ENCODE measurements around the gene MRPL42. TPM values are rescaled to one million over a fixed set of nuclear protein-coding genes. Genes with fewer than 3 reads are reported as not detected.
"Not testable (repeated sequence)": the region's sequence is repeated elsewhere in the genome, so short reads cannot be mapped to it uniquely, and the experiment has no call there.

Gene MRPL42
- total RNA-seq, 1 donor from 2014 or later: 79.5 TPM

- no peak for DNase-seq (ENCODE audit: low read depth)
These were observed 23.7 kb upstream of the MRPL42 start for GRCh38 chr12:93443576-93443975.

DNA sequence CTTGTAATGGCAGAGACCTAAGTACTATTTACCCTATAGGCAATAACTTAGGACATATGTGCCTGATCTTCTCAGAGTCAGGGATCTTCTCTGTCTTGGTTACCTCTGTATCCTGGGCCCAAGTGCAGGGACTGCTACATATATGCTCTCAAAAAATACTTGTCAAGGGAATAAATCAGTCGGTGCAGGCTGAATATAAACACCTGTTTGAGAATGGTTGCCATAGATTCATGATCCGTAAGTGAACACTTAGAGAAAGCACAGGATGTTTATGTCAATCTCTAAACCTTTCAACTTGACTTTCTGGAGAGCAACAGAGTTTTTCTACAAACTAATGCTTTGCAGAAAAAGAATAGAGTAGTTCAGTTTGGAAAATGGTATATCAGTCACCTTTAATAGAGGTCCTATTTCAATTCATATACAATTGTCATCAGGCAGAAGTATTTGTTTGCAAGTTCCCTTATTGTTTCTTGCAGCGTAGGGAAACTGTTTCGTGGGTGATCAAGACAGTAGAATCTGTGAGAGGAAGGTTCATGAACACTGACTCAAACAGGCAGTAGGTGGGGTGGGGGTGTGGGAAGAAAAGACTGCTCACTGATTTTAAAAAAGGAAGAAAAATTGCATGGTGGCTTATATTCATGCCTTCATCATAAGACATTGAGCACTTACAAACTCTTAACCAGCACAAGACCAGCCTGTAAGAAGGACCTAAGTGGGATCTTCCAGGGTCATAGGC is 19.6 kb upstream of the MRPL42 start:
- DNase-seq (ENCODE audit: low read depth): no peak

DNA sequence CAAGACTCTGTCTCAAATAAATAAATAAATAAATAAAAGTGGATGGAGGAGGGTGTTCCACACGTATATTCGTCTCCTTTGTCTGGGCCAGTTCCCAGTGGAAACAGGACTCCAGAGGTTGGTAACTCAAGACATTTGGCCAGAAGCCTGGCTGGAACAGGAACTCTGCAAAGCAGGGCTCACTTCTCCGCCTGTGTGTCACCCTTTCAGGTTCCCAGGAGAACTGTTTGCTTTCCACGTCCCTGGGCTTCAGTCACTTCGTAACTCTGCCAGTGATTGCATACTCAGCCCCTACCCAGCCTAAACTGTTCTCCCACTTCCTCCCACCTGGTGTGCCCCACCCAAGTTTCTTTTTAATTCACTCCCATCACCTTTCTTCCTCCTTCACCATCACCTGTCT is 18.5 kb upstream of the MRPL42 start:
- no peak for DNase-seq (ENCODE audit: low read depth)

DNA sequence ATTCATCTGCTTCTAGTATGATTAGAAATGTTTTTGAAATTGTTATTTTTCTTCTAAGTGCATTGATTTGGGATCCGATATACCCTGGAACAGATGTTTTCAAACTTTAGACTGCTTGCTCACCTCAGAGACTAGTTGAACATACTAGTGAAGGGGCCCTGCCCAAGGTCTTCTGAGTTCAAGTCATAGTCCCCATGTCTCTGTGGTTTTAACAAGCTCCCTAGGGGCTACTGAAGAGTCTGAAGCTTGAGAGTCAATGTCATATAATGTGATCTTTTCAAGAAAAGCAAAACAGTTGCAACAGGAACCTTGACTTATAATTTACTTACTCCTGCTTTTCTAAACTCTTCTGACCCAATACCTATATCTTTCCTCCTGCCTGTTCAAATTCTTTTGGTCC is 18.0 kb upstream of the MRPL42 start:
- no peak for DNase-seq (ENCODE audit: low read depth)

GRCh38 chr12:93451423-93452158 is 15.7 kb upstream of the MRPL42 start:
- DNase-seq (ENCODE audit: low read depth): no peak

GRCh38 chr12:93453633-93454032 is 13.7 kb upstream of the MRPL42 start:
- DNase-seq (ENCODE audit: low read depth): no peak

DNA sequence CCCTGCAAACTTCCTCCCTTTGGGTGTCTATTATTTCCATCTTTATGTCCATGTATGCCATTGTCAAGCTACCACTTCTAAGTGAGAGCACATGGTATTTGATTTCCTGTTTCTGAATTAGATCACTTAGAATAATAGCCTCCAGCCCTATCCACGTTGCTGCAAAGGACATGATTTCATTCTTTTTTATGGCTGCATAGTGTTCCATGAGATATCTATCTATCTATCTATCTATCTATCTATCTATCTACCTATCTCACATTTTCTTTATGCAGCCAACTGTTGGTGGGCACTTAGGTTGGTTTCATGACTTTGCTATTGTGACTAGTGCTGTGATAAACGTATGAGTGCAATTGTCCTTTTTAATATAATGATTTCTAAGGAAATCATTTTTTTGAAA is 11.2 kb upstream of the MRPL42 start:
- DNase-seq (ENCODE audit: low read depth): no peak

- DNase-seq (ENCODE audit: low read depth): no peak
These were observed 8.2 kb upstream of the MRPL42 start for GRCh38 chr12:93459097-93459496.

DNA sequence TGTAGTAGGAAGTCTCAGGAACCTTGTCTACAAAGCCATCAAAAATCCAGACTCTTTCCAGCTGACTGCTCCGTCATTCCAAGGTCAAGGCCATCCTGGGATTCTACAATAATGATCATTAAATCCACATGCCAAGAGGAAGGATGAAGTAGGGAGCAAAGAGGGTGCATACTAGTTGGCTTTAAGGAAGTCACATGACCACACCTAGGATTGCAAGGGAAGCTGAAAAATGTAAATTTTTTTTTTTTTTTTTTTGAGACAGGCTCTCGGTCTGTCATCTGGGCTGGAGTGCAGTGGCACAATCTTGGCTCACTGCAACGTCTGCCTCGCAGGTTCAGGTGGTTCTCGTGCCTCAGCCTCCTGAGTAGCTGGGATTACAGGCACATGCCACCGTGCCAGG is 7.3 kb upstream of the MRPL42 start:
- no peak for DNase-seq (ENCODE audit: low read depth)

DNA sequence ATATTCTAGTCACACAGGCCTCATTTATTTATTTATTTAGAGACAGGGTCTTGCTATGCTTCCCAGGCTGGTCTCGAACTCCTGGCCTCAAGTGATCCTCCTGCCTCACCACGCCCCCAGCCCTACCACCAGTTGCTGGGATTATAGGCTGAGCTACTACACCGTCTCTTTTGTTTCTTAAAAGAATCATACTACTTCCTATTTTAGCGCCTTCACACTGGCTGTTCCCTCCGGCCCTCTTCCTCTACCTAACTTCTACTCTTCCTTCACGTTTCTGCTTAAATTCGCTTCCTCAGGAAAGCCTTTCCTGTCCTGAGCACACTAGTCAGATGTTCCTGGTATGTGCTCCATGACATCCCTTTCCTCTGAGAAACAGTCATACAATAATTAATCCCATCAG is 6.4 kb upstream of the MRPL42 start:
- no peak for DNase-seq (ENCODE audit: low read depth)

DNA sequence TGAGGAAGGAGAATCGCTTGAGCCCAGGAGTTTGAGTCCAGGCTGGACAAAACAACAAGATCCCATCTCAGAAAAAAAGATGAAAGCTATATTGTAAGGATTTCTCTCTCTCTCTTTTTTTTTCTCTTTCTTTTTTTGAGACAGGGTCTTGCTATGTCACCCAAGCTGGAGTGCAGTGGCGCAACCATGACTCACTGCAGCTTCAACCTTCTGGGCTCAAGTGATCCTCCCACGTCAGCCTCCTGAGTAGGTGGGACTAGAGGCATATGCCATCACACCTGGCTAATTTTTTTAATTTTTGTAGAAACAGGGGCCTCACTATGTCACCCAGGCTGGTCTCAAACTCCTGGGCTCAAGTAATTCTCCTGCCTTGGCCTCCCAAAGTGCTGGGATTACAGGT is 5.8 kb upstream of the MRPL42 start:
- no peak for DNase-seq (ENCODE audit: low read depth)

GRCh38 chr12:93465841-93466240 is 1.5 kb upstream of the MRPL42 start:
- DNase-seq (ENCODE audit: low read depth): no peak

- DNase-seq (ENCODE audit: low read depth): no peak
These were observed 526 bp upstream of the MRPL42 start for GRCh38 chr12:93466625-93467350.

GRCh38 chr12:93468008-93468371 is 676 bp downstream of the MRPL42 start:
- no peak for DNase-seq (ENCODE audit: low read depth)

GRCh38 chr12:93469386-93469785 is 2.1 kb downstream of the MRPL42 start:
- no peak for DNase-seq (ENCODE audit: low read depth)

GRCh38 chr12:93476555-93476954 is 9.2 kb downstream of the MRPL42 start:
- no peak for DNase-seq (ENCODE audit: low read depth)

- no peak for DNase-seq (ENCODE audit: low read depth)
These were observed 15.4 kb downstream of the MRPL42 start for GRCh38 chr12:93482721-93483120.

DNA sequence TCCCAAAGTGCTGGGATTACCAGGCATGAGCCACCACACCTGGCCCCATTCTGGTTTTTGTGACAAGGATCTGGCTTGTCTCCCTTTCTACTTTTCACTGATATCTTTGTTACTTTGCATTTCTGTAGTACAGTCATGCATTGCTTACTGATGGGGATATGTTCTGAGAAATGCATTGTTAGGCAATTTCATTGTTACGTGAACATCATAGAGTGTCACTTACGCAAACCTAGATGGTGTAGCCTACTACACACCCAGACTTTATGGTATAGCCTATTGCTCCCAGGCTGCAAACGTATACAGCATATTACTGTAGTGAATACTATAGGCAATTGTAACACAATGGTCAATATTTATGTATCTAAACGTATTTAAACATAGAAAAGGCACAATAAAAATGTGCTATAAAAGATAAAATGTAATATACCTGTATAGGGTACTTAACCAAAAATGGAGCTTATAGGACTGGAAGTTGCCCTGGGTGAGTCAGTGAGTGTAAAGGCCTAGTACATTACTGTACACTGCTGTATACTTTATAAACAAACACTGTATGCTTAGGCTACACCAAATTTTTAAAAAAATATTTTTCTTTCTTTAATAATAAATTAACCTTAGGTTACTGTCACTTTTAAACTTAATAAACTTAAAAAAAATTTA is 16.0 kb downstream of the MRPL42 start:
- DNase-seq (ENCODE audit: low read depth): no peak

GRCh38 chr12:93484315-93484981 is 17.1 kb downstream of the MRPL42 start:
- DNase-seq (ENCODE audit: low read depth): peak; percentile 70

GRCh38 chr12:93492808-93493207 is 25.5 kb downstream of the MRPL42 start:
- not testable (repeated sequence) for DNase-seq (ENCODE audit: low read depth)

DNA sequence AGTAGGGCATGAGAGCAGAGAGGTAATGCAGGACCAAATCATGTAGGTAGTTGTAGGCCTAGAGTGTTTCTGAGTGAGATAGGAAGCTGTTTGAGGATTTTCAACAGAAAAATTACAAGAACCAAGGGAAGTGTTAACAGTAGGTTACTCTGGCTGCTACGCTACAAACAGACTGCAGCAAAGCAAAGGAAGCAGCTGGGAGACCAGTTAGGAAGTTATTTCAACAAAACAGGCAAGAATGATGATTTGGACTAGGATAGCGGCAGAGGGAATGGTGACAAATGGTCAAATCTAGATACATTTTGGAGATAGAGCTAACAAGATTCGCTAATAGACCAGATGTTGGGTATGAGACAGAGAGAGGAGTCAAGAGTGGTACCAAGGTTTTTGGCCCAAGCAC is 26.8 kb downstream of the MRPL42 start:
- DNase-seq (ENCODE audit: low read depth): no peak
